SH-SY5Y (cell line): ENCODE results near the gene EPC1.

ENCODE experiments used
- GATA2 ChIP-seq: IDR thresholded peaks from 2 replicates; pipeline ENCODE4 v1.6.1; 2011; ENCODE audit warnings: mild to moderate bottlenecking, low read depth, low read length
- GATA3 ChIP-seq: IDR thresholded peaks from 2 replicates; pipeline ENCODE4 v1.6.1; 2011; ENCODE audit warnings: low read depth, mild to moderate bottlenecking, low read length, moderate library complexity

DNA sequence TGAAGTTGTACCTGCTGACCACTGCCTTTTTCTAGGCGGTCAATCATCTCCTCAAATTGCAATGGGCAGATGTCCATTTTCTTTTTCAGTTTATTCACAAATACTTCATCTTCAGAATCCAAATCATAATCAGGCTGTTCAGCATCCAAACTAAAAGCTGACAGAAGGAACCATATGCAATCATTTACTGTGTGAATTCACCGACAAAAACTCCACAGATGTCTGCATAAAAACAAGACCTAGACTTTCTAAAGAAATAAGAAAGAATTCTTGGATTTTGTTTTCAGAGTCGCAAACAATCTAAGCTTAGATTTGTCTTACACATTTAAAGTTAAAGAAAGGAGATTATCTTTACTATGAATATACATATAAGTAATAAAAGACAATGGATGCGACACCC is 53.4 kb downstream of the EPC1 start:
- TF ChIP-seq GATA2 (no peak), GATA3 (no peak)
